HepG2 (cell line): ENCODE results near the gene HAPLN1.

ENCODE experiments used
- BRD4 ChIP-seq: sonication (generic); formaldehyde crosslinking; IDR thresholded peaks from 2 replicates; pipeline ENCODE4 v1.4.0; 2020; ENCODE audit warnings: missing genetic modification reagents
- CREB1 ChIP-seq, 2 experiments: fragments of 450-650 bp in 1 of 2; IDR thresholded peaks; 2 replicates each; pipeline ENCODE4 v1.6.1; 2016 to 2017; ENCODE audit warnings: control low read depth in 1 of 2, mild to moderate bottlenecking in 1 of 2, missing compliant biosample characterization in 1 of 2, missing genetic modification characterization in 1 of 2
- EHMT2 ChIP-seq: fragments of 200-600 bp; sonication (generic); IDR thresholded peaks from 2 replicates; pipeline ENCODE4 v1.7.0; 2017; ENCODE audit warnings: antibody characterized with exemption, low read depth, low read length, borderline replicate concordance
- FOXJ3 ChIP-seq: sonication (generic); formaldehyde crosslinking; IDR thresholded peaks from 2 replicates; pipeline ENCODE4 v1.4.0; 2020; ENCODE audit warnings: missing genetic modification reagents, mild to moderate bottlenecking, borderline replicate concordance
- MAZ ChIP-seq, 2 experiments: sonication (generic) in 1 of 2; formaldehyde crosslinking in 1 of 2; IDR thresholded peaks; 2 replicates each; pipeline versions ENCODE4 v1.5.0 to v1.6.1; 2012 to 2020; ENCODE audit warnings: low read depth in 2 of 2, mild to moderate bottlenecking in 2 of 2, borderline replicate concordance in 1 of 2, improper control_type of control experiment in 1 of 2, low read length in 1 of 2, missing genetic modification reagents in 1 of 2, moderate library complexity in 1 of 2
- NR2F6 ChIP-seq, 2 experiments: IDR thresholded peaks; 2 replicates each; pipeline ENCODE4 v1.6.1; 2016; ENCODE audit warnings: antibody characterized with exemption in 1 of 2, mild to moderate bottlenecking in 1 of 2
- SAFB2 ChIP-seq: sonication (generic); formaldehyde crosslinking; IDR thresholded peaks from 2 replicates; pipeline ENCODE4 v1.5.1; 2020; ENCODE audit warnings: missing genetic modification reagents, low read depth, mild to moderate bottlenecking, borderline replicate concordance
- SETDB1 ChIP-seq: sonication (generic); formaldehyde crosslinking; IDR thresholded peaks from 2 replicates; pipeline ENCODE4 v1.5.1; 2020; ENCODE audit warnings: missing genetic modification reagents, mild to moderate bottlenecking, borderline replicate concordance
- SIN3A ChIP-seq: IDR thresholded peaks from 2 replicates; pipeline ENCODE4 v1.6.1; 2011; ENCODE audit warnings: low read depth, mild to moderate bottlenecking, control low read depth, low read length, borderline replicate concordance

GRCh38 chr5:83751201-83751600, 30.5 kb upstream of the HAPLN1 start:
- no peak for TF ChIP-seq FOXJ3 (CRISPR knock-in tag)
- TF ChIP-seq CREB1 (IDR thresholded peaks at IDR 0.05), result no peak
- TF ChIP-seq CREB1 (CRISPR knock-in tag; IDR thresholded peaks at IDR 0.05), result no peak
- TF ChIP-seq BRD4, result no peak
- TF ChIP-seq MAZ (IDR thresholded peaks at IDR 0.05; ENCODE audit: borderline replicate concordance, low read depth, low read length), result no peak
- TF ChIP-seq MAZ (CRISPR knock-in tag; IDR thresholded peaks at IDR 0.05; ENCODE audit: low read depth), result no peak
- TF ChIP-seq EHMT2, result no peak
- TF ChIP-seq SIN3A, result no peak
- TF ChIP-seq NR2F6 (IDR thresholded peaks at IDR 0.05), result no peak
- TF ChIP-seq NR2F6 (CRISPR knock-in tag; IDR thresholded peaks at IDR 0.05), result no peak
- no peak for TF ChIP-seq SAFB2
- TF ChIP-seq SETDB1 (CRISPR knock-in tag), result no peak
